ENCODE results near the gene RAB24. TPM values are rescaled to one million over a fixed set of nuclear protein-coding genes. Genes with fewer than 3 reads are reported as not detected.

Gene RAB24
- total and polyA plus RNA-seq, 8 donors = 1.8 to 87.2 (median 22.2) TPM

GRCh38 chr5:177311723-177312648 lies 8.5 kb upstream of the RAB24 start, which contains the start of gene MXD3:
TSS of gene MXD3 (minus strand) at chr5:177311898. CDS start at chr5:177311830, 68 bp downstream.
- intact Hi-C loops (cut with DNase I; ENCODE audit: low total_unique reads) = no loop called here
- DNase-seq = peak; percentile 98
- 0 to 1% (median 1%) methylated on average over 16 to 78 of the region's 78 CpGs for WGBS, 5 donors
- H3K27ac ChIP-seq = peak within 1 kb of the TSS in 4 of 5 donors; percentile 19 to 88 (median 54)
- H3K36me3 ChIP-seq = peaks cover 7 to 11% (median 10%) of the 10 kb centered on the region in 4 donors
- H3K4me1 ChIP-seq = peaks cover 24 to 62% (median 46%) of the 10 kb centered on the region in 4 donors
- H3K27me3 ChIP-seq = no peaks in the 10 kb centered on the region
- peak within 1 kb of the TSS; percentile 46 to 73 (median 62) for H3K4me3 ChIP-seq
- TF ChIP-seq POLR2A (IDR thresholded peaks at IDR 0.05) (no peak), POLR2AphosphoS5 (IDR thresholded peaks at IDR 0.05) (peak in 1 of 3 donors; percentile 53), CTCF (IDR thresholded peaks at IDR 0.05) (no peak)
- H3K9me3 ChIP-seq = no peaks in the 10 kb centered on the region

GRCh38 chr5:177311392-177311722 lies 7.8 kb upstream of the RAB24 start:
- Histone ChIP-seq H3K27me3 (no peaks in the 10 kb centered on the region), H3K36me3 (peaks cover 13 to 17% (median 15%) of the 10 kb centered on the region in 4 donors), H3K27ac (peak overlapping the region in 3 of 5 donors; percentile 7 to 78 (median 68)), H3K4me3 (peak overlapping the region; percentile 46 to 73 (median 62)), H3K4me1 (peaks cover 24 to 66% (median 46%) of the 10 kb centered on the region in 4 donors), H3K9me3 (no peaks in the 10 kb centered on the region)
- TF ChIP-seq POLR2AphosphoS5 (IDR thresholded peaks at IDR 0.05) = no peak
- DNase-seq = peak in 1 of 2 donors; percentile 51
- intact Hi-C loops (cut with DNase I; ENCODE audit: low total_unique reads) = no loop called here
- WGBS, 5 donors = 0 to 2% (median 1%) methylated on average over 8 to 23 of the region's 23 CpGs; no CpG with 5 or more reads in 1 of the 5 donors

- no peaks in the 10 kb centered on the region for H3K9me3 ChIP-seq
- peaks cover 17 to 22% (median 20%) of the 10 kb centered on the region in 4 donors for H3K36me3 ChIP-seq
- H3K27me3 ChIP-seq = no peaks in the 10 kb centered on the region
- peak in 1 of 2 donors; percentile 70 for DNase-seq
- peak overlapping the region in 3 of 5 donors; percentile 40 to 88 (median 68) for H3K27ac ChIP-seq
- 16 to 29% (median 18%) methylated on average over 15 to 20 of the region's 20 CpGs for WGBS, 5 donors
- peak overlapping the region; percentile 46 to 73 (median 62) for H3K4me3 ChIP-seq
- H3K4me1 ChIP-seq = peaks cover 25 to 71% (median 47%) of the 10 kb centered on the region in 4 donors
- intact Hi-C loops (cut with DNase I; ENCODE audit: low total_unique reads) = no loop called here
- TF ChIP-seq POLR2AphosphoS5 (IDR thresholded peaks at IDR 0.05) (no peak), CTCF (IDR thresholded peaks at IDR 0.05) (no peak), EP300 (IDR thresholded peaks at IDR 0.05) (no peak), POLR2A (IDR thresholded peaks at IDR 0.05) (no peak)
Observed at GRCh38 chr5:177310757-177311391, 7.4 kb upstream of the RAB24 start.

- WGBS, 5 donors = 87 to 93% (median 92%) methylated on average over 10 to 13 of the region's 13 CpGs
- H3K4me1 ChIP-seq = peaks cover 31 to 77% (median 52%) of the 10 kb centered on the region in 4 donors
- H3K27ac ChIP-seq = peak overlapping the region in 2 of 5 donors; percentile 40 to 88
- H3K27me3 ChIP-seq = no peaks in the 10 kb centered on the region
- intact Hi-C loops (cut with DNase I; ENCODE audit: low total_unique reads) = no loop called here
- H3K36me3 ChIP-seq = peaks cover 22 to 28% (median 25%) of the 10 kb centered on the region in 4 donors
- no peak for DNase-seq
- TF ChIP-seq POLR2AphosphoS5 (IDR thresholded peaks at IDR 0.05) (no peak), EP300 (IDR thresholded peaks at IDR 0.05) (no peak), POLR2A (IDR thresholded peaks at IDR 0.05) (no peak), CTCF (IDR thresholded peaks at IDR 0.05) (no peak)
- H3K4me3 ChIP-seq = peak overlapping the region in 1 of 4 donors; percentile 73
- no peaks in the 10 kb centered on the region for H3K9me3 ChIP-seq
Observed at GRCh38 chr5:177310332-177310731, 6.8 kb upstream of the RAB24 start.

All from stomach (tissue), 9 donors.